GM18858 (cell line): ENCODE results near the gene NOL4L.

Source experiments
- ATAC-seq: cut with Tn5 transposase; IDR thresholded peaks from one replicate; pipeline ENCODE4 v1.9.1; 2021; ENCODE audit not compliant: unreplicated experiment

NOL4L gene

DNA sequence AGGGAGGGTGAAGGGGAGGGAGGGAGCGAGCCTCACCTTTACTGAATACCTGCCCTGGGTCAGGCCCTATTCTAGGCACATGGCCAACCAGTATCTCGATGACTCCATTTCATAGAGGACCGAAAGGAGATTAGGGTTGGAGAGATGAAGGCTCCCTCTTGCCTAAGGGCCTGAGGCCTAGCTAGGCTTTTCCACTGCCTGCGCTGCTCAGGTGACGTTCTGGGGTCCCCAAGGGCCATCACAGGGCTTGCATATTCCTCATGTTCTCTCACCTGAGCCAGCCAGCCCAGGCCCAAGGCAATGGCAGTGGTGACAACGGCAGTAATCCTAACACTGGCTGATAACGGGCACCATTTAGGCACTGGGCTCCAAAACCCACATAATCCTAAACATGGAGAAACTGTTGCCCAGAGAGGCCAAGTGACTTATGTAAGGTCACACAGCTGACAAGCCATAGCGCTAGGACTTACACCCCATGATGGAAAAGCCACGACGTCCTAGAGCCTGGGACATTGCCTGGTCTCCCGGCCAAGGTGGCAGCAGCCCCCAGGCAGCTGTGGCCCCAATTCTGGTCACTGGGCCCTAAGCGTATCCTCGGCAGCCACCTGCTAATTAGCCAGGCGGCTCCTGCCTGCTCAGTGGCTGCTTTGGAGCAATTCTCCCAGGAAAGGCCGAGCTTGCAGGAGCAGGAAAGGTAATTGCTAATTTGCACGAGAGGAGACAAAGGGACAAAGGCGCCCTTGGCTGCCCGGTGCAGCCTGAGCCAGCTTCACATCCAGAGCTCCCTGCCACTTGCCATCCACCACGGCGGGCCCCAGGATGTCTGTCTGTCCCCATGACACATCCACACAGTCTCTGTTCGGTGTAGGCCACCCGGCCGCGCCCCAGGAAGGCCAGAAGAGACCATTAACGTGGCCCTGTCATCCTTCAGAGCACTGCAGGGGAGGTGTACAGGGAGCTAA lies 21.5 kb downstream of the NOL4L start:
- no peak for ATAC-seq

DNA sequence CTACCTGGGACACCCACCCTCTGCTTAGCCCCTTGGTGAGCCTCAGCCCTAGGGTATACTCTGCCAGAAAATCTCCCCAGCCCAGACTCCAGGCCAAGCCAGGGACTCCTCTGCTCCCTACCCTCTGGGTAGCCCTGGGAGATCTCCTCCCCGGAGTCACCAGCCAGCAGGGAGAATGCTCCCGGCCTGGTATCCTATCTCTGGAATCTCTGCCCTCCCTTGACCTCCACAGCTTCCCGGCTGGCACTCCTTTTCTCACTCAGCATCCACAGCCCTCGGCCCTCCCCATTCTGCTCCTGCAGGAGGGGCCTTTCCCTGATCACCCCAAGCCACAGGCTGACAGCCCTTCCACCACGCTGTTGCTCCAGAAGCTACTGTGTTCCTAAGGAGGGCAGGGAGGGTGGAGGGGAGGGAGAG lies 22.6 kb downstream of the NOL4L start:
- no peak for ATAC-seq

DNA sequence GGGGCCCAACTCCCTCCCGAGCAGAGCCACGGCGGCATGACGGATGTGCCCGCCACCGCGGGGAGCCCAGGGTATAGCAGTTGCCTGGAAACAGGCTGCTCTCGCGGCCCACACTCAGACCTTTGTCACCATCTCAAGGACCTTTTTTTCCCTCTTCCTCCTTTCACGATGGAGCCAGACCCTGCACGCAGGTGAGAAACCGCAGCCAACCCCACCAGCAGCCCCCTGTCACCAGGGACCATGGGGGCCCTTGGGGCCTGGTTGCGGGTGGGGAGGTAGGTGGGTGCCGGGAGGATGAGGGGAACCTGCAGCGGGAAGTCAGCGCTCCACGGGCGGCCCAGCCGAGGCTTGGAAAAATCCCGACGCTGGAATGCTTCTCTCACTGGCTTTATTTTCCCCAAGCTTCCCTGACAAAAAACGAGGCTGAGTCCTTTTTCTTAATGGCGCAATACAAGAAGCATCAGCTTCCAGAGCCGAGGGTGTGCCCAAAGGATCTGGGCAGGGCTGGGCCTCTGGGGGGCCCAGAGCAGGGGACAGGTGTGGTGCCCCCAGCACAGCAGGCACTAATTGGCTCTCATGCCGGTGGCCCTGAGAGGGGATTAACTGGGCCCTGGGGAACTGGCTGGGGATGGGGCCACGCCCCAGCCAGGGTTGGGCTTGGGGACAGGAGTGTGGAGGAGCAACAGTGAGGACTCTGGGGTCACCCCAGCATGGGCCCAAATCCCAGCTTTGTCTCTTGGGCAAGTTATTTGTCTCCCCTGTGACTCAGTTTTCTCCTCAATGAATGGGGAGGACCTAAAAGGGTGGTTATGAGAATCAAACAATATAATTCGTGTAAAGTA lies 23.9 kb downstream of the NOL4L start:
- no peak for ATAC-seq

DNA sequence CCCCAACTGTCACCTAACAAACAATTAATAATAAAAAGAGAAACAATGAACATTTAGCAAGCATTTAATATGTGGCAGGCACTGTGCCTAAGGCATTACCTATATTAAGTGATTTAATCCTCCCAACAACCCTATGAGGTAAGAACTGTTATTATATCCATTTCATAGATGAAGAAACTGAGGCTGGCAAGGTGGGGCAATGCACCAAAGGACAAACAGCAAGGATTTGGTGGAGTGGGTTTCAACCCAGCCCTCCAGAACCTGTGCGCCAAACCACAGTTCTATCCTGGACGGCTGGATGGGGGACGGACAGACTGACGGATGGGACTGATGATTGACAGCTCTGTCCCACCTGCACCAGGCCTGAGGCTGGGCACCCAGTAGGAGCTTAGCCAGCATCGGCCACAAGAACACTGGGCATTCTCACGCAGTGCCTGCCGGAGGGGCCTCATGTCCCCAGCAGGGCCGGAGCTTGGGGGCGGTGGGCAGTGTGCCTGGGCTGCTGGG lies 24.6 kb downstream of the NOL4L start:
- ATAC-seq: no peak

DNA sequence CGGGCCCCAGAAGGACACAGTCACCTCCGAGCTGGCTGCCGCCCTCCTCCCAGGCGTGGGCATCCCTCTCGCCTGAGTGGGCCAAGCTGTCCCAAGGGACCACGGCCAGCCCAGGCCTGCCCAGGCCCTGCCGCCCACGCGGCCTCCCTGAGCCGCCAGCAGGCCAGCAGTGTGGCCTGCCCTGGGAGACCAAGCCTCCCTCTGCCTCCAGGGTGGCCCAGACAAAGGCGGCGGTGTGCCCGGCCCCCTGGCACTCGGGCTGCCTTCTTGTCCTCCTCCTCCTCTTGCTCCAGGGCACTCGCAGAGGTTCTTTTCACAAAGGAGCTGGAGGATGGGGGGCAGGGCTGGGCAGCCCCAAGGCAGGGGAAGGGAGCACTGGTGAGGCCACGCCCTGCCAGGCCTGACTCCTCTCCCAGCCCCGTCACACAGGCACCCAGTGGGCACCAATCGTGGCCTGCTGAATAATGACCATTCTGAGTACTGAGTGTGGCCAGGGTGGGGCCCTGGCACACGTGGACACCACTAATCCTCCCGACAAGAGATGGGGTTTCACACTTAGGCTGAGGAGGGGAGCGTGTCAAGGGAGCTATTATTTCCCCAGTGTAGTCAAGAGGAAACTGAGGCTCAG lies 25.3 kb downstream of the NOL4L start:
- no peak for ATAC-seq

DNA sequence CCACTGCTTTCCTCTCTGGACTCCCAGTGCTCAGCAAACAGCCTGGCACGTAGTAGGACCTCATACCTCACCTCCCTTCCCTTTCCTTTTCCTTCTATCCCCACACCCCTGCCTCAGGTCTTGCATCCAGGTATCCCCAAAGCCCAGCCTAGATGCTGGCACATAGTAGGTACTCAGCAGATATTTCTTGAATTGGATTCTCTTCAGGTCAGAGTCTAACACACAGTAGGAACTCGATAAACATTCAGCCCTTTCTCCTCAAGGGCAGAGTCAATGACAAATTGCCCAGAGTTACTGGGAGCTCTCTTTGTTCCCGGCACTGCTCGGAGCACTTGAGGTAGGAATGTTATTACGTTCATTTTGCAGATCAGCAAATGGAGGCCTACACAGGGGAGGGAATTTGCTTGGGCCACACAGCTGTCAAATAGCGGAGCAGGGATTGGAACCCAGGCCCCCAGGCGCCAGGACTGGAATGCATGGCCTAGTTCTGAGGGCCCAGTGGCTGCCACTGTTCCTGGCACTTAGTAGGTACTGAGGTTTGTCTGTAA lies 25.9 kb downstream of the NOL4L start:
- no peak for ATAC-seq

DNA sequence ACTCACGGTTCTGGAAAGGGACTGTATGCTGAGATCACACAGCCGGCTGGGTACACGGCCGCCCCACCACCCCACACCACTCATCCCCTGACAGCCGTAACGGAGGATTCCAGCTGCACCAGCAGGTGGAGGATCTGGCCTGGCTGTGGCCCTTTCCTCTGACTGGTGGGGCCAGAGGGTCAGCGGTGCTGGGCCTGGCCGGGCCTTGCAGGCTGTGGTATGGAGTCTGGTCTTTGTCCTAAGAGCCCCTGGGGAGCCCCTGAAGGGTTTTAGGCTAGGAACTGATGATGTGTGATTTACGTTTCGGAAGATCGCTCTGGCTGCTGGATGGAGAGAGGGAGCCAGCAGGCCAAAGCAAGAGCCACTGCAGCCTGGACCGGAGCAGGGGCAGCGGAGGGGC lies 26.6 kb downstream of the NOL4L start:
- no peak for ATAC-seq

DNA sequence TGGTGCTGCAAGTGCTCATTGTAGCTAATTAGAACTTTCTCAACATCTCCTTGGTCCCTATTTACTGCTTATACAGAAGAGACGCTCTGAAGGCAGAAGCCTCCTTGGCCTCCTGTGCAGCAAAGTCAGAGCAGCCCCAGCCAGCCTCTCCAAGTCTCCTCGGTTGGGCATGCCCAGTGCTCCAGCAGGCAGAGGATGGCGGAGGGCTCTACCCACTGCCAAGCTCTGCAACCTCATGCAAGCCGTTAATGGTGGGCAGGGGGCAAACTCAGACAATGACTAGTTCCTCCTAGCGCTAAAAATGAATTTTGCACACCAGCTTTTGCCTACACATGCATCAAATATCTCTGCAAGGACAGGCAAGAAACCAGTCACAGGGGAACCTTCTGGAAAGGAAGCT lies 27.8 kb downstream of the NOL4L start:
- no peak for ATAC-seq

DNA sequence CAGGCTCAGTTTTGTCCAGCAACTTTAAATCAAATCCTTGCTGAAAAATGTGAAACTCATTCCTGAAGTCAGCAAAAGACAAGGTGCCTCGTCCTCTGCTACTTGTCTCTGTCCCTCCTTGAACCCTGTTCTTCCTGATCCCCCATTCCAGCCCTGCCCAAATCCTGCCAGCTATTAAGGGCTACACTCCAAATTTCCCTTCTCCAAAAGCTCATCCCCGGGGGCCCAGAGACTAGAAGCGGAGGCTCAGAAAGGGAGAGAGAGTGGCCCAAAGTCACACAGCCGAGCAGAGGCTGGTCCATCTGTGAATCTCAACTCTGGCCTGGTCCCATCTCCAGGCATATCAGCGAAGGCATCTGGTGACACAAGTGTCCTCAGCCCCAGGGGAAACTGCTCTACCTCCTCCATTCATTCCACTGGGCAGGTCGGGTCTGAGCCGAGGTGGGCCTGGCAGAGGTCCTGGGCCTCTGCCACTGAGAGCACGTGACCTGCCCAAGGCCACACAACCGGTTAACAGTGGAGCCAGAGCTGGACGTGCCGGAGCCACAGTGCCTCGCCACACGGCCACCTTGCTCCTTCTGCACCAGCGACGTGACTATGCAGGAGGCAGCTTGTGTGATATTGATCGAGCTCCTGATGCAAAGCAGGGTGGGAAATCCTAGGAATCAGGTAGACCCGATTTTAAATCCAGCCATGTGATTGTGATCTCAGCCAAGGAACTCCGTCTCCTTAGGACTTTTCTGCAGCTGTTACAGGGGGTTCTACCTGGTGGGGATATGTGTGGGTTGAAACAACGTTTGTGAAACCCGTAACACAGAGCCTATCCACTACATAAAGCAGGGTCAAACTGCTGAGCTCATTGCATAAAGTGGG lies 28.6 kb downstream of the NOL4L start:
- no peak for ATAC-seq

DNA sequence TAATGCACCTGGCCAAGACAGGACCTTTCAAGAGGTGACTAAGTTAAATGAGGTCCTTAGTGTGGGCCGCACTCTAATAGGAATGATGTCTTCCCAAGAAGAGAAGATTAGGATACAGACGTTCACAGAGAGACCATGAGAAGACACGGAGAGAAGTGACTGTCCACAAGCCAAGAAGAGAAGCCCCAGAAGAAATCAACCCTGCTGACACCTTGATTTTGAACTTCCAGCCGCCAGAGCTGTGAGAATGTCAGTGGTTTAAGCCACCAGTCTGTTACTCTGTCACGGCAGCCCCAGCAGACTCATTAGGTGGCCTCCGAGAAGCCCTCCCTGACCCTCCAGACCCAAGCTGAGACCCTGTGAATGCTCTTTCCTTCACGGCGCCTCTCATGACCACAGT lies 29.5 kb downstream of the NOL4L start:
- no peak for ATAC-seq

DNA sequence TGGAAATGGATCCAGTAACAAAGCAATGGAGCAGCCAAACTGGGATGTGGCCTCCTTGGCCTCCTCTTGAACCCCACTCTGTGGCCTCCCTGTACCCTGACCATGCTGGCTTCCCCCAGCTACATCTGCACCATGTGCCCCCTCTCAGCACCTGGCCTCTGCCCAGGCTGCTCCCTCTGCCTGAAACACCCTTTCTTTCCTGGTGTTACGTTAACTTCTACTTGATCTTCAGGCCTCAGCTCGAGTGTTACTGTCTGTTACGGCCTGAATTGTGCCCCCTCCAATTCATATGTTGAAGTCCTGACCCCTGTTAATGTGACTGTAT lies 30.2 kb downstream of the NOL4L start:
- ATAC-seq: no peak

DNA sequence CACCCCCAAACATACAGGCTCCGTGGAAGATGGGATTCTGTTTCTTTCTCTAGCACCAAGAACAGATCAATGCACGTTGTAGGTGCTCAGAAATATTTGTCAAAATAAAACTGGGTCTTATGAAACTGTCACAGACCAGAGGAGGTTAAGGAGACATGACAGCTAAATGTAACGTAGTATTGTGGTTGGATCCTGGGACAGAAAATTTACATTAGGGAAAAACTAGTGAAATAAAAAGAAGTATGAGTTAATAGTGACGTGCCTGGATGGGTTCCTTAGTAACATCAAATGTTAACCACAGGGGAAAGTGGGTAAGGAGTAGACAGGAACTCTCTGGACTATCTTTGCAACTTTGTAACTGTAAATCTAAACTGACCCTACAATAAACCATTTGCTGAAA lies 31.5 kb downstream of the NOL4L start:
- ATAC-seq: no peak

DNA sequence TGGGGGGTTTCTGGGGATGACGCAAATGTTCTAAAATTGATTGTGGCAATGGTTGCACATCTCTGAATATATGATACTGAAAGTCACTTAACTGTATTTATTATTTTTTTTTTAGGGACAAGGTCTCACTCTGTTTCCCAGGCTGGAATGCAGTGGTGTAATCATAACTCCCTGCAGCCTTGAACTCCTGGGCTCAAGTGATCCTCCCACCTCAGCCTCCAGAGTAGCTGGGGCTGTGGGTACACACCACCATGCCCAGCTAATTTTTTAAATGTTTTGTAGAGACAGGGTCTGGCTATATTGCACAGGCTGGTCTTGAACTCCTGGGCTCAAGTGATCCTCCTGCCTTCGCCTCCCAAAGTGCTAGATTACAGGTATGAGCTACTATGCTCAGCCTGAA lies 33.4 kb downstream of the NOL4L start:
- no peak for ATAC-seq

DNA sequence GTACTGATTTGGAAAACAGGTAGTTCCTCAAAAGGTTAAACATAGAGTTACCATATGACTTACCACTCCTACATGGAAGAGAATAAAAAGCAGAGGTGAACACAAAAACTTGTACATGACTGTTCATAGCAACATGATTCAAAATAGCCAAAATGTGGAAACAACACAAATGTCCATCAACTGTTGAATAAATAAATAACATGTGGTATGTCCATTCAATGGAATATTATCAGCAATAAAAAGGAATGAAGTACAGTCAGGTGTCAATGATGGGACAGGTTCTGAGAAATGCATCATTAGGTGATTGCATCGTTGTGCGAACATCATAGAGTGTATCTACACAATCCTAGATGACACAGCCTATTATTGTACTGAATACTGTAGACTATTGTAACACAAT lies 35.3 kb downstream of the NOL4L start:
- no peak for ATAC-seq

DNA sequence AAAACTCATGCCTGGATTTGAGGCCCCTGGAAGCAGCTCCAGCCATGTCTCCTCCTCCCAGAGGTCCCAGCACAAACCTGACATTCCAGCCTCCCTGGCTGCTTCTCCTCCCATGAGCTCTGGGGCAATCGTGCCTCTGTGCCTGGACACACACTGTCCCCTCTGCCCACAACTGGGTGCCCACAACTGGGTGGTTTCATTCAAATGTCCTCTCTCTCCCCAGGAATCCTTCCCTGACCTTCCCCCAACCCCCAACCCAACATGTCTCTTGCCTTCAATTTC lies 37.4 kb downstream of the NOL4L start:
- ATAC-seq: no peak

DNA sequence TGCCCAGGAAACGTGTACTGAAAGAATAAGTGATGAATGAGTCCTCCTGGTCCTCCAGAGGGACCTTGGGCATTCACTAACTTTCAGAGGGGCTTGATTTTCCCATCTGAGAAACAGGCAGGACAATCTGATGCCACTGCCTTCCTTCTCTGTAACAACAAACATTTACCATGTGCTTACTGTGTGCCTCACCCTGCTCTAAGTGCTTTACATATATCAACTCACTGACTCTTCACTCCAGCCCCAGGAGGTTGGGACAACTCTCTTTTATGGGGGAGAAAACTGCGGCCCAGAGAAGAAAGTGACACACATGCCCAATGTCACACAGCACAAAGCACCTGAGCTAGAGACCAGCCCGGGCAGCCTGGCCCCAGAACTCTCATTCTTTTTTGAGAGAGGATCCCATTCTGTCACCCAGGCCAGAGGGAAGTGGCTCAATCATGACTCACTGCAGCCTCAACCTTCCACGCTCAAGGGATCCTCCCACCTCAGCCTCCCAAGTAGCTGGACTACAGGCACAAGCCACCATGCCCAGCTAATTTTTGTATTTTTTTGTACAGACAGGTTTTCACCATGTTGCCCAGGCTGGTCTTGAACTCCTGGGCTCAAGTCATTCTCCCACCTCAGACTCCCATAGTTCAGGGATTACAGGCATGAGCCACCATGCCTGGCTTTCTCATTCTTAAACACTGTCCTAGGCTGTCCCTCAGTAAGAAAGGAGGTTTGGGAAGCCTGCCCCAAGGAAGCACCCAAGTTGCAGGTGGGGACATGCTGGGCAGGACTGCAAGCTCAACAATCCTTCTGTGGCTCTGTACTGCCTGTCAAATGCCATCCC lies 38.0 kb downstream of the NOL4L start:
- ATAC-seq: no peak

DNA sequence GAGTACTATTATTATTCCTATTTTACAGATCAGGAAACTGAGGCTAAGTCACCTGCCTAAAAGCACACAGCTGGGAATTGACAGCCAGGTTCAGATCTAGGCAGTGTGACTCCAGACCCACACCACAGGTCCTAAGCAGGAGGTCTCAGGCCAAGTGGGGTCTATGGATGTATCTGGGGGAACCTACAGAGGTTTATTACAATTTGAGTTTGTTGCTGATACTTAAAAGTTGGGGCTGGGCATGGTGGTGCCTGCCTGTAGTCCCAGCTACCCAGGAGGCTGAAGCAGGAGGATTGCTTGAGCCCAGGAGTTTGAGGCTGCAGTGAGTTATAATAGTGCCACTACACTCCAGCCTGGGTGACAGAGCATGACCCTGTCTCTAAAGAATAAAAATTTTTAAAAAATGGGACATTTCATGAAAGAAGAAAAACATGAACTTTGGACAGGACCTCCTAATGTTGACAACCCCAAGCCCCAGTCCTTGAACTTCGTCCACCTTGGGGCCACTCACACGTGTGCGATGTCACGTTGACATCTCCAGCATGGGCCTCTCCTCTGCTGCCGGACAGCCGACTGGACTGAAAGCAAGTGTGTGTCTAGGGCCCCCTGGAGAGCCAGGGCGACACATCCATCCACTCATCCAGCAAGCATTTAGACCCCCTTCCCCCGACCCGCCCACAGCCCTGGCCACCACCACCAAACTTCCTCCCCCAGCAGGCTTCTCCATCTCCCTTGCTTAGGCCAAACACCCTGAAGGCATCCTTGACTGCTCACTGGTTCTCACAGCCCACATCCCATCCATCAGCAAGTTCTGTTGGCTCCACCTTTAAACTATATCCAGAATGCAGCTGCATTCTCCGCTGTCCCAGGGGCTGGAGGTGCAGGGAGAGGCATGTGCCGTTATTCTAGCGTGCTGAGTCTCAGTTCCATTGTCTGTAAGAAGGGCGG lies 40.0 kb downstream of the NOL4L start:
- no peak for ATAC-seq

DNA sequence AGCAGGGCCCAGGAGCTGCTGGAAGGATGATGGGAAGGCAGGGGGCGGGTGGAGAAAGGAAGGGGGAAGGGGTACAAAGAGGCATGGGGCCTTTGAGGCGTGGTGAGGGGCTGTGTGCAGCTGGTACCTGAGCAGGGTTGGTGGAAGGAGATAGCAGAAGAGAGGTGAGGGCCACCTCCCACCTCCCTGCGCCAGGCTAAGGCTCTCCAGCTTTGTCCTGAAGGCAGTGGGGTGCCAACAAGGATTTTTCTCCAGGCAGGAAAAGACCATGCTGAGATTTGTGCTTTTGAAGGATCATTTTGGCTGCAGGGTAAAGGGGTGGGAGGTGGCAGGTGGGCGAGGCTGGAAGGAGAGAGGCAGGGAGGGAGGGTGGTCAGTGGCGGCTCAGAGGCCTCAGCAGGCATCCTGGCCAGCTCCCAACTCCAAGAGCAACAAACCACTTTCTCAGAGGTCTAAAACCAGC lies 40.8 kb downstream of the NOL4L start:
- no peak for ATAC-seq
